Smooth muscle cell (in vitro differentiated cells): ENCODE data around the gene SLC51B. TPM values are rescaled to one million over a fixed set of nuclear protein-coding genes. Genes with fewer than 3 reads are reported as not detected.

Experiments
- DNase-seq: peaks from one replicate; lab custom pipeline; 2025; ENCODE audit not compliant: unreplicated experiment; lab: John Stamatoyannopoulos, UW
- H2AFZ ChIP-seq: fragments of 200-600 bp; sonication (generic); 2 replicates; pipeline ENCODE4 v1.6.0; 2016; ENCODE audit warnings: antibody characterized with exemption, low read depth, mild to moderate bottlenecking
- H3F3A ChIP-seq: fragments of 200-600 bp; sonication (generic); 2 replicates; pipeline ENCODE4 v1.6.0; 2017; ENCODE audit warnings: antibody characterized with exemption, low read depth
- H3K27ac ChIP-seq: fragments of 200-600 bp; sonication (generic); 2 replicates; pipeline ENCODE4 v1.5.1; 2016; ENCODE audit warnings: low read depth, mild to moderate bottlenecking
- H3K27me3 ChIP-seq: fragments of 200-600 bp; sonication (generic); 2 replicates; pipeline ENCODE4 v1.6.1; 2016; ENCODE audit warnings: low read depth, mild to moderate bottlenecking
- H3K36me3 ChIP-seq: fragments of 200-600 bp; sonication (generic); 2 replicates; pipeline ENCODE4 v1.5.1; 2016; ENCODE audit warnings: low read depth
- H3K4me1 ChIP-seq: fragments of 200-600 bp; sonication (generic); 2 replicates; pipeline ENCODE4 v1.5.1; 2016; ENCODE audit warnings: low read depth
- H3K4me2 ChIP-seq: fragments of 200-600 bp; sonication (generic); 2 replicates; pipeline ENCODE4 v1.6.0; 2016; ENCODE audit warnings: mild to moderate bottlenecking
- H3K4me3 ChIP-seq: fragments of 200-600 bp; sonication (generic); 2 replicates; pipeline ENCODE4 v1.5.1; 2016; ENCODE audit warnings: mild to moderate bottlenecking
- H3K79me2 ChIP-seq: fragments of 200-600 bp; sonication (generic); 2 replicates; pipeline ENCODE4 v1.6.0; 2016; ENCODE audit warnings: low read depth, mild to moderate bottlenecking
- H3K9ac ChIP-seq: fragments of 200-600 bp; sonication (generic); 2 replicates; pipeline ENCODE4 v1.6.0; 2016; ENCODE audit warnings: low read depth
- H3K9me3 ChIP-seq: fragments of 200-600 bp; sonication (generic); replicated peaks from 2 replicates; pipeline ENCODE4 v1.5.1; 2016; ENCODE audit warnings: low read depth
- H4K20me1 ChIP-seq: fragments of 200-600 bp; sonication (generic); 2 replicates; pipeline ENCODE4 v1.6.0; 2016; ENCODE audit warnings: low read depth
- WGBS: methylation state at CpG from one replicate; pipeline ENCODE4 v1.1.7; 2016; ENCODE audit warnings: low lambda C conversion rate; 5-methylcytosine and 5-hydroxymethylcytosine counted together
- polyA plus RNA-seq: library from polyadenylated mRNA; unstranded; fragments of >200 nt; fragmentation: Nextera tagmentation; extraction: Ambion mirVana; gene quantifications from 2 replicates; pipeline ENCODE4 v1.2.1, GENCODE V29; 2016
- total RNA-seq: library from RNA; depleted of rRNA; stranded (reverse); fragments of >200 nt; gene quantifications from 2 replicates; pipeline ENCODE4 v1.2.3, GENCODE V29; 2014
- TF ChIP-seq, protein P1 (sequence below): fragments of 200-600 bp; sonication (generic); IDR thresholded peaks from 2 replicates; pipeline ENCODE4 v1.5.1; 2017; ENCODE audit warnings: borderline replicate concordance, mild to moderate bottlenecking, antibody characterized with exemption; ENCODE audit not compliant: insufficient read depth, poor library complexity, severe bottlenecking

Gene SLC51B
- total and polyA plus RNA-seq, 2 experiments from 2014 or later, result not detected

DNA sequence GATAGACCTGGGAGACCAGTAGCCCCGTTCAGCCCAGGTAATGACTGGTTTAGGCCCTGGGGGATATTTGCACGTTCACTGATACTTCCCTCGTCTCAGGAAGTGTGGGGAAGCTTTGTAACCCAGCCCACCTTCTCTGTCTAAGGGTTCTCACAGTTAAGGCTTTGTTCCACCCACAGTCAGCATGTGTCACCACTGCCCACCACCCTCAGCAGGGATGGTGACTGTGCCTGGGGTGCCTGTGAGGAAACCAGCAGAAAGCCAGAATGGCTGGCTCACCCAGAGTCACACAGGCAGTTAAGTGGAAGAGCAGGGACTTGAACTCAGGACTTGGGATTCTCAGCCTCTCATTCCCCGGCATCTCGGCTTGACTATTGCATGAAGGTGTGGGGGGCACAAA, 36.6 kb downstream of the SLC51B start:
- Histone ChIP-seq H3K27ac (no peak overlapping the region), H3K9me3 (no peaks in the 10 kb centered on the region), H3K4me1 (peaks cover 29% of the 10 kb centered on the region), H3K4me3 (no peak overlapping the region), H2AFZ (no peak overlapping the region), H3K36me3 (no peaks in the 10 kb centered on the region), H4K20me1 (no peaks in the 10 kb centered on the region), H3F3A (no peaks in the 10 kb centered on the region), H3K4me2 (no peak overlapping the region), H3K9ac (no peak overlapping the region), H3K79me2 (no peaks in the 10 kb centered on the region), H3K27me3 (no peaks in the 10 kb centered on the region)
- DNase-seq, result no peak
- 56% methylated on average over 5 of the region's 5 CpGs for WGBS
- TF ChIP-seq, protein P1, sequence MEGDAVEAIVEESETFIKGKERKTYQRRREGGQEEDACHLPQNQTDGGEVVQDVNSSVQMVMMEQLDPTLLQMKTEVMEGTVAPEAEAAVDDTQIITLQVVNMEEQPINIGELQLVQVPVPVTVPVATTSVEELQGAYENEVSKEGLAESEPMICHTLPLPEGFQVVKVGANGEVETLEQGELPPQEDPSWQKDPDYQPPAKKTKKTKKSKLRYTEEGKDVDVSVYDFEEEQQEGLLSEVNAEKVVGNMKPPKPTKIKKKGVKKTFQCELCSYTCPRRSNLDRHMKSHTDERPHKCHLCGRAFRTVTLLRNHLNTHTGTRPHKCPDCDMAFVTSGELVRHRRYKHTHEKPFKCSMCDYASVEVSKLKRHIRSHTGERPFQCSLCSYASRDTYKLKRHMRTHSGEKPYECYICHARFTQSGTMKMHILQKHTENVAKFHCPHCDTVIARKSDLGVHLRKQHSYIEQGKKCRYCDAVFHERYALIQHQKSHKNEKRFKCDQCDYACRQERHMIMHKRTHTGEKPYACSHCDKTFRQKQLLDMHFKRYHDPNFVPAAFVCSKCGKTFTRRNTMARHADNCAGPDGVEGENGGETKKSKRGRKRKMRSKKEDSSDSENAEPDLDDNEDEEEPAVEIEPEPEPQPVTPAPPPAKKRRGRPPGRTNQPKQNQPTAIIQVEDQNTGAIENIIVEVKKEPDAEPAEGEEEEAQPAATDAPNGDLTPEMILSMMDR, result no peak

DNA sequence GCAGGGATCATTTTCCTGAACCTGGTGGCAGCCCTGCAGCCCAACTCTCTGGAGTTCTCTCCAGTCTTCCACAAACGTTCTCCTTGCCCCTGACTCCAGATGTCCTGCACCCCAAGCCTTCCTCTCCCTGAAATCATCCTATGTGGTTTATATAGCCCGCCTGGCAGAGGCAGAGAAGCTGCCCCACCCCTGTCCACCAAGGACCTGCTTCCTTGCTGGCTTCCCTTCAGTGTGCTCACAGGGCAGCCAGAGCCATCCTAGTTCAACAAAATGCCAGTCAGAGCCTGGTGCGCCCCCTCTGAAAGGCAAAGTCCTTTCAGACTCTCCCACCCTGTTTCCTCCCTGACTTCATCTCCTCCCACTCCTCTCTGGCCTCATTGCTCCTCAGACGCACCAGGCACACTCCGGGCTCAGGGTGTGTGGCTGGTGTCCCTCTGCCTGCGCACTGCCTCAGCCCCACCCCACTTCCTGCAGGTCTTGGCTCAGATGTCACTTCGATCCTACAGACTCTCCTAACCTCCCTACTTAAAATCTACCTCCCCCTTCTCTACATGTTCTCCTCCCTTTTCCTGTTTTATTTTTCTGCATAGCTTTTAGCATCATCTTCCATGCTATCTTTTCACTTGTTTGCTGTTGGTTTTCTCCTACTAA, 37.2 kb downstream of the SLC51B start:
- Histone ChIP-seq H3K9me3 (no peaks in the 10 kb centered on the region), H3K4me3 (no peak overlapping the region), H3K36me3 (no peaks in the 10 kb centered on the region), H3K9ac (no peak overlapping the region), H3K4me2 (peak overlapping the region; percentile 63), H4K20me1 (no peaks in the 10 kb centered on the region), H3K79me2 (no peaks in the 10 kb centered on the region), H3K27ac (no peak overlapping the region), H3F3A (no peaks in the 10 kb centered on the region), H3K27me3 (no peaks in the 10 kb centered on the region), H3K4me1 (peaks cover 29% of the 10 kb centered on the region), H2AFZ (no peak overlapping the region)
- TF ChIP-seq, protein P1, result no peak
- WGBS, result 21% methylated on average over 7 of the region's 7 CpGs
- no peak for DNase-seq

DNA sequence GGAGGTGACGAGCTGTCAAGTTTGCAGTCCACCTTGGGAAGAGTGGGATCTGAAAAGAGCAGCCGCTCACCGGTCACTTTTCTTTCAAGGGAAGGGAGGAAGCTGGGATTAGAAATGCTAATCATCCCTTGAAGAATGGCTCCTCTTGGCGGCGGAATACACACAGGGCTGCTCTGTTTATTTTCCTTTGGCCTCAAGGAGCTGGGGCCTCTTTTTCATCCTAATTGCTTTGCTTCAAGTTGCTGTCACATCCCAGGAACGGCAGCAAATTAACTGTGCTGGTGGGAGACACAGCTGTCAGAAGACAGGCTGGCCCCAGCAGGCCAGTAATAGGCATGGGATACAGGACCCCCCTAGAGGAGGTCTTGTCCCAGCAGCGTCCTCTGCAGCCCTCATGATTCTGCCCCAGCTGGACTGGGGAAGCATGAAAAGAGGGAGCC, 38.1 kb downstream of the SLC51B start:
- H3K4me2 ChIP-seq, result peak overlapping the region; percentile 63
- no peaks in the 10 kb centered on the region for H3K36me3 ChIP-seq
- WGBS, result 7% methylated on average over 7 of the region's 7 CpGs

More for the DNA sequence above, 38.1 kb downstream of the SLC51B start:
- Histone ChIP-seq H4K20me1 (no peaks in the 10 kb centered on the region), H2AFZ (no peak overlapping the region), H3K27ac (no peak overlapping the region), H3K79me2 (no peaks in the 10 kb centered on the region), H3K9me3 (no peaks in the 10 kb centered on the region), H3K4me3 (no peak overlapping the region), H3K27me3 (no peaks in the 10 kb centered on the region), H3F3A (no peaks in the 10 kb centered on the region), H3K4me1 (peaks cover 29% of the 10 kb centered on the region), H3K9ac (no peak overlapping the region)
- DNase-seq, result no peak
- TF ChIP-seq, protein P1, result peak; percentile 37
